K562 (cell line): Measurements from ENCODE around the gene TEX264. TPM values are rescaled to one million over a fixed set of nuclear protein-coding genes. Genes with fewer than 3 reads are reported as not detected.
A peak's percentile ranks its signal among the peaks of the same experiment; 100 is the strongest.

Source experiments
- ATAC-seq: fragments of 200-7000 bp; cut with Tn5 transposase; 3 replicates; pipeline ENCODE4 v1.9.1; 2020; ENCODE audit warnings: moderate library complexity
- BruUV-seq: library from RNA; stranded (reverse); fragments of 400-500 nt; replicated peaks from 2 replicates; lab custom pipeline; 2021; lab: Mats Ljungman, UMichigan
- CTCF ChIA-PET: fragments of 300-600 bp; formaldehyde crosslinking; extraction: SDS; loops from one replicate; lab custom pipeline; 2021; ENCODE audit warnings: low intra/inter-chr PET ratio; lab: Yijun Ruan, JAX
- POLR2A ChIA-PET: fragments of 300-600, 350-650 bp; sonication (Branson Sonifier 250); formaldehyde crosslinking; extraction: SDS; loops from one replicate; lab custom pipeline; 2021; ENCODE audit warnings: antibody characterized with exemption, inconsistent platforms; lab: Yijun Ruan, JAX
- DNase-seq, 4 experiments: peaks; one replicate each; pipeline versions ENCODE4 v3.0.0 to v3.0.0-alpha.2; 2011 to 2018; ENCODE audit warnings: low spot score in 3 of 4, mixed read lengths in 3 of 4; ENCODE audit errors: extremely low read depth in 1 of 4
- FAIRE-seq: peaks from 2 replicates; lab custom pipeline; 2011; peaks lifted over from hg19 to GRCh38; lab: Jason Lieb, UNC
- H2AFZ ChIP-seq: 2 replicates; pipeline ENCODE4 v1.6.0; 2011; ENCODE audit warnings: low read depth, low read length, control low read depth, inconsistent platforms
- H3K27ac ChIP-seq: fragments of 200-600 bp; 3 replicates; pipeline ENCODE4 v1.8.0; 2011; ENCODE audit warnings: low read depth, mild to moderate bottlenecking, control low read depth, inconsistent platforms, low read length, moderate library complexity, mixed read lengths; ENCODE audit errors: extremely low read depth
- H3K27me3 ChIP-seq, 2 experiments: fragments of 300-600 bp in 1 of 2; 2 replicates in 1 of 2; 3 replicates in 1 of 2; pipeline versions ENCODE4 v1.6.0 to v1.8.0; 2011; ENCODE audit warnings: inconsistent platforms in 2 of 2, low read length in 2 of 2, mild to moderate bottlenecking in 1 of 2, mixed read lengths in 1 of 2, moderate library complexity in 1 of 2; ENCODE audit not compliant: control insufficient read depth in 2 of 2, insufficient read depth in 2 of 2
- H3K36me3 ChIP-seq: fragments of 300-600 bp; 3 replicates; pipeline ENCODE4 v1.8.0; 2011; ENCODE audit warnings: mild to moderate bottlenecking, low read length, inconsistent platforms; ENCODE audit not compliant: control insufficient read depth, insufficient read depth
- H3K4me1 ChIP-seq, 2 experiments: fragments of 200-600 bp in 1 of 2; replicated peaks in 1 of 2; 2 replicates in 1 of 2; 3 replicates in 1 of 2; pipeline versions ENCODE4 v1.5.1 to v1.8.0; 2011; ENCODE audit warnings: inconsistent platforms in 2 of 2, low read length in 2 of 2, mild to moderate bottlenecking in 1 of 2, mixed read lengths in 1 of 2, moderate library complexity in 1 of 2; ENCODE audit not compliant: control insufficient read depth in 2 of 2, insufficient read depth in 2 of 2
- H3K4me2 ChIP-seq: 2 replicates; pipeline ENCODE4 v1.6.1; 2011; ENCODE audit warnings: low read length, control low read depth, inconsistent platforms, mixed read lengths; ENCODE audit not compliant: insufficient read depth
- H3K4me3 ChIP-seq: fragments of 200-600 bp; sonication (generic), shearing (Covaris generic); 2 replicates; pipeline ENCODE4 v1.5.1; 2016; ENCODE audit warnings: control low read depth, inconsistent platforms
- H3K79me2 ChIP-seq: fragments of 200-600 bp; 3 replicates; pipeline ENCODE4 v1.8.0; 2011; ENCODE audit warnings: low read length, inconsistent platforms; ENCODE audit not compliant: control insufficient read depth, insufficient read depth
- H3K9ac ChIP-seq, 2 experiments: 2 replicates each; pipeline versions ENCODE4 v1.6.0 to v1.6.1; 2011; ENCODE audit warnings: low read depth in 2 of 2, low read length in 2 of 2, control low read depth in 1 of 2, inconsistent platforms in 1 of 2, mild to moderate bottlenecking in 1 of 2, mixed read lengths in 1 of 2; ENCODE audit not compliant: insufficient read depth in 1 of 2
- H3K9me1 ChIP-seq: one replicate; pipeline ENCODE4 v1.6.0; 2011; ENCODE audit warnings: inconsistent platforms, mild to moderate bottlenecking, low read length, moderate library complexity; ENCODE audit not compliant: control insufficient read depth, insufficient read depth
- H3K9me3 ChIP-seq: replicated peaks from 2 replicates; pipeline ENCODE4 v1.5.1; 2011; ENCODE audit warnings: low read depth, low read length, inconsistent platforms; ENCODE audit not compliant: control insufficient read depth, insufficient read depth
- H4K20me1 ChIP-seq: replicated peaks from 2 replicates; pipeline ENCODE4 v1.6.1; 2011; ENCODE audit warnings: low read length, inconsistent platforms, mixed read lengths; ENCODE audit not compliant: control insufficient read depth, insufficient read depth
- CBFA2T3 ChIP-seq: fragments of 450-650 bp; IDR thresholded peaks from 2 replicates; pipeline ENCODE4 v1.6.1; 2017
- CBX1 ChIP-seq: sonication (generic); IDR thresholded peaks from 2 replicates; pipeline ENCODE4 v1.6.1; 2016; ENCODE audit warnings: antibody characterized with exemption, low read depth, mild to moderate bottlenecking
- CBX3 ChIP-seq, 2 experiments: IDR thresholded peaks; 1 replicate in 1 of 2; 2 replicates in 1 of 2; pipeline ENCODE4 v1.6.1; 2012; ENCODE audit warnings: inconsistent platforms in 2 of 2, low read length in 2 of 2, borderline replicate concordance in 1 of 2, control low read depth in 1 of 2
- FOXJ2 ChIP-seq: fragments of 200-800 bp; sonication (Bioruptor generic); IDR thresholded peaks from 2 replicates; pipeline ENCODE4 v1.6.1; 2016; ENCODE audit warnings: missing genetic modification characterization, missing compliant biosample characterization
- RB1 ChIP-seq: fragments of 450-650 bp; IDR thresholded peaks from 2 replicates; pipeline ENCODE4 v1.6.1; 2017; ENCODE audit warnings: low read depth, mild to moderate bottlenecking
- SMC3 ChIP-seq: conservative IDR thresholded peaks from 2 replicates; pipeline ENCODE4 v1.6.1; 2011; ENCODE audit warnings: low read depth, low read length, improper control_type of control experiment; ENCODE audit not compliant: insufficient read depth
- SP1 ChIP-seq: sonication (generic); formaldehyde crosslinking; IDR thresholded peaks from 2 replicates; pipeline ENCODE4 v1.8.1; 2022; ENCODE audit warnings: mild to moderate bottlenecking, missing genetic modification reagents
- ZC3H8 ChIP-seq: fragments of 450-650 bp; IDR thresholded peaks from 2 replicates; pipeline ENCODE4 v1.6.1; 2017
- ZNF551 ChIP-seq: fragments of 250-450 bp; sonication (Bioruptor Pico); IDR thresholded peaks from 2 replicates; pipeline ENCODE4 v1.5.0; 2021; ENCODE audit warnings: mild to moderate bottlenecking, moderate library complexity
- ZNF778 ChIP-seq: fragments of 450-650 bp; formaldehyde crosslinking; IDR thresholded peaks from 2 replicates; pipeline ENCODE4 v1.4.0; 2020; ENCODE audit warnings: mild to moderate bottlenecking, moderate library complexity
- WGBS: fragments of 100-300 bp; shearing (Covaris generic); methylation state at CpG from one replicate; pipeline ENCODE4 v1.1.6; 2016; ENCODE audit warnings: low coverage, mixed read lengths; ENCODE audit not compliant: insufficient coverage; ENCODE audit errors: missing lambda C conversion rate; 5-methylcytosine and 5-hydroxymethylcytosine counted together
- in situ Hi-C: fragments of 300-500 bp; cut with MboI; formaldehyde crosslinking; loops from 4 replicates; pipeline ENCODE4 v1.15.0; 2018; ENCODE audit warnings: inconsistent platforms, mixed read lengths
- intact Hi-C: fragments of 100-400 bp; cut with micrococcal nuclease; formaldehyde crosslinking; loops from 2 replicates; pipeline ENCODE4 v1.14.2; 2022
- polyA plus RNA-seq, 8 experiments: library from polyadenylated mRNA; depleted of rRNA in 4 of 8; stranded (reverse) in 5 of 8; unstranded in 3 of 8; fragments of >200 nt; fragmentation: Nextera tagmentation in 2 of 8; fragmentation: Illumina TruSeq in 1 of 8; extraction: Ambion mirVana in 2 of 8; extraction: Trizol in 1 of 8; gene quantifications; 2 replicates each; pipeline versions ENCODE4 v1.2.1 to v1.2.3, GENCODE V29; 2011 to 2014; ENCODE audit warnings: inconsistent platforms in 1 of 8, missing spikeins in 1 of 8
- total RNA-seq, 7 experiments: library from RNA; depleted of rRNA in 6 of 7; stranded (reverse); fragments of >200 nt in 6 of 7; fragmentation: Illumina TruSeq in 2 of 7; extraction: Trizol in 2 of 7; gene quantifications; 2 replicates each; pipeline versions ENCODE4 v1.2.1 to v1.2.3, GENCODE V29; 2011 to 2021; ENCODE audit warnings: low replicate concordance in 1 of 7
- TF ChIP-seq, protein P1 (sequence below), 2 experiments: fragments of 250-450 bp in 1 of 2; fragments of 450-650 bp in 1 of 2; sonication (Bioruptor Pico) in 1 of 2; IDR thresholded peaks; 2 replicates each; pipeline versions ENCODE4 v1.6.1 to v1.8.0; 2016 to 2021; ENCODE audit warnings: mild to moderate bottlenecking in 2 of 2, moderate library complexity in 2 of 2, missing compliant biosample characterization in 1 of 2, missing genetic modification characterization in 1 of 2
- TF ChIP-seq, protein P2 (sequence below): fragments of 450-650 bp; formaldehyde crosslinking; IDR thresholded peaks from 2 replicates; pipeline ENCODE4 v1.4.0; 2022; ENCODE audit warnings: mild to moderate bottlenecking, moderate library complexity
- TF ChIP-seq, protein P3 (sequence below): fragments of 200-800 bp; sonication (Bioruptor generic); IDR thresholded peaks from 2 replicates; pipeline ENCODE4 v1.6.1; 2017; ENCODE audit warnings: missing genetic modification characterization, missing compliant biosample characterization

Gene TEX264
- total and polyA plus RNA-seq, 9 of the 15 experiments (the other 6 are each of a cell fraction or from before 2014, with no cell fraction given) = 4.1 to 47.0 (median 31.0) TPM

DNA sequence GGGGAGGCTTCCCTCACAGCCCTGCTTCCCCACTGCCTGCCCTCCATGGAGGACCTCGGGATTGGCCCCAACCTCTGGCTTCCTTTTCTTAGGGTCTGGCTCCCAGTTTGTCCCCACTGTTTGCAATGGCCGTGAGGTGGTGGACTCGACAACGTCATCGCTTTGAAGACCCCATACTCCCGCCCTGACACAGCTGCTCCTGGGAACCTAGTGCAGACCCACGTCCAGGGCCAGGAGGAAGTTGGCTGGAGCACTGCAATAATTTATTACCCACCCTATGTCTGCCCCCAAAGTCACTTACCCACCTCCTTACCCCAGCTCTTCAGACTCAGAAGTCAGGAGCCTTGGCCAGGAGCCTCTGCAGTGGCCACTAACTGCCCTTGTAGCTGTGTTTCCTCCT, 46.9 kb downstream of the TEX264 start:
- in situ Hi-C loops = no loop called here

DNA sequence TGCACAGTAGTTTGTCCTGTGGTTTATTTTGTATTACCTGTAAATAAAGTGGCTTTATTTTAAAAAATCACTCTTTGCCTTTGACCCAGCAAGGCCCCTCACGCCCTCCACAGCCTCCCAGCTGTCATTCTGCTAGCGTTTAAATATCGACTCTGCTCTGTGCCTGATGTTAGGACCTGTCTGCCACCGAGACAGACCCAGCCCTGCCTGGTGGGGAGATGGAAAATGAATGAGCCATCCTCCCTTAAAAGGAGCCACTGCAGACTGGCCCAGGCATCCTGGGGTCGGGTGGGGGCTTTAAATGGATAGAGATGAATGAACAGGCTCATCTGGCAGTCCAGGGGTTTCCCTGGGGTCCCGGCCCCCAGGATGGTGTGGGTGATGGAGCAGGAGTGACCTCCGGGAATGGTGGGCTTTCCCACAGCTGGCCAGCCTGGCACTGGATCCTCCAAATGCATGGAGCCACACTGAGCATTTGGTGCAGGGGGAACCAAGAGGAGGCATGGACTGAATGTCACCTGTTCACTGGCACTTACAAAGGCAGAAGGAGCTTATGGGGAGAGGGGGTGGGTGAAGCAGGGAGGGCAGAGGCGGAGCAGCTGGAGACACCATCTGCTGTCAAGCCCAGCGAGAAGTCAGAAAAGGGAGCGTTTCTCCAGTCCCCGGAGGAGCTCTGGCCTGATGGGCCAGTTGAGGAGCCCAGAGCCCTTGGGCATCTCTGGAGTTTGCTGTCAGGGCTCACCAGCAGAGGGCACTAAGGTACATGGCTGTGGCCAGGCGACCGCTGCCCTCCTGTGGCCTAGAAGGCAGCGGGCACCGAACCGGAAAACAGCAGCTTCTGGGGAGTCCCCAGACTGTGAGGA, 47.7 kb downstream of the TEX264 start:
- ChIA-PET POLR2A (interaction anchor here (0.6 kb wide), 2 partner anchors 85 to 331 kb away, joined by 3 read pairs; no protein-coding TSS in a partner anchor), CTCF (interaction anchor here (1.2 kb wide), 1 partner anchor 426 kb away, joined by 3 read pairs; no protein-coding TSS in a partner anchor)
- Histone ChIP-seq H3K4me2 (no peak overlapping the region), H2AFZ (no peak overlapping the region), H3K27me3 (peaks cover 0 to 38% of the 10 kb centered on the region in 2 experiments; a peak in 4 of 5 replicates), H3K27ac (no peak overlapping the region), H4K20me1 (no peaks in the 10 kb centered on the region), H3K79me2 (no peaks in the 10 kb centered on the region), H3K9ac (no peak overlapping the region), H3K9me1 (no peaks in the 10 kb centered on the region), H3K36me3 (no peaks in the 10 kb centered on the region), H3K4me3 (no peak overlapping the region), H3K4me1 (no peaks in the 10 kb centered on the region; a peak in 1 of 5 replicates), H3K9me3 (no peaks in the 10 kb centered on the region)
- WGBS = 2% methylated on average over 14 of the region's 16 CpGs
- intact Hi-C loops (loop anchor here (5.0 kb wide), 1 partner anchor 84 kb away; no protein-coding TSS in a partner anchor), in situ Hi-C loops (no loop called here)
- BruUV-seq = no TSS peak
- FAIRE-seq = no peak
- ATAC-seq = peak; percentile 91
- peak; percentile 51 to 62 (median 58) for DNase-seq
- TF ChIP-seq RB1 (peak; percentile 29; the same call in 1 of the 2 replicates), CBX1 (no peak), ZNF778 (CRISPR knock-in tag) (no peak), SP1 (CRISPR knock-in tag) (no peak), CBFA2T3 (no peak), SMC3 (peak; percentile 51), ZC3H8 (no peak)
- TF ChIP-seq, protein P1, sequence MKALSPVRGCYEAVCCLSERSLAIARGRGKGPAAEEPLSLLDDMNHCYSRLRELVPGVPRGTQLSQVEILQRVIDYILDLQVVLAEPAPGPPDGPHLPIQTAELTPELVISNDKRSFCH (CRISPR knock-in tag; IDR thresholded peaks at IDR 0.05) = no peak
- TF ChIP-seq, protein P1 (tag; IDR thresholded peaks at IDR 0.05) = no peak
- TF ChIP-seq, protein P2, sequence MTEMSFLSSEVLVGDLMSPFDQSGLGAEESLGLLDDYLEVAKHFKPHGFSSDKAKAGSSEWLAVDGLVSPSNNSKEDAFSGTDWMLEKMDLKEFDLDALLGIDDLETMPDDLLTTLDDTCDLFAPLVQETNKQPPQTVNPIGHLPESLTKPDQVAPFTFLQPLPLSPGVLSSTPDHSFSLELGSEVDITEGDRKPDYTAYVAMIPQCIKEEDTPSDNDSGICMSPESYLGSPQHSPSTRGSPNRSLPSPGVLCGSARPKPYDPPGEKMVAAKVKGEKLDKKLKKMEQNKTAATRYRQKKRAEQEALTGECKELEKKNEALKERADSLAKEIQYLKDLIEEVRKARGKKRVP = no peak
- TF ChIP-seq, protein P3, sequence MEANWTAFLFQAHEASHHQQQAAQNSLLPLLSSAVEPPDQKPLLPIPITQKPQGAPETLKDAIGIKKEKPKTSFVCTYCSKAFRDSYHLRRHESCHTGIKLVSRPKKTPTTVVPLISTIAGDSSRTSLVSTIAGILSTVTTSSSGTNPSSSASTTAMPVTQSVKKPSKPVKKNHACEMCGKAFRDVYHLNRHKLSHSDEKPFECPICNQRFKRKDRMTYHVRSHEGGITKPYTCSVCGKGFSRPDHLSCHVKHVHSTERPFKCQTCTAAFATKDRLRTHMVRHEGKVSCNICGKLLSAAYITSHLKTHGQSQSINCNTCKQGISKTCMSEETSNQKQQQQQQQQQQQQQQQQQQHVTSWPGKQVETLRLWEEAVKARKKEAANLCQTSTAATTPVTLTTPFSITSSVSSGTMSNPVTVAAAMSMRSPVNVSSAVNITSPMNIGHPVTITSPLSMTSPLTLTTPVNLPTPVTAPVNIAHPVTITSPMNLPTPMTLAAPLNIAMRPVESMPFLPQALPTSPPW (CRISPR knock-in tag) = no peak

More for the DNA sequence above, 46.9 kb downstream of the TEX264 start:
- no TSS peak for BruUV-seq
- peak in 1 of 4 experiments; percentile 1 for DNase-seq
- Histone ChIP-seq H3K79me2 (no peaks in the 10 kb centered on the region), H3K36me3 (no peaks in the 10 kb centered on the region), H3K4me2 (no peak overlapping the region), H4K20me1 (no peaks in the 10 kb centered on the region), H3K9me3 (no peaks in the 10 kb centered on the region), H3K4me1 (no peaks in the 10 kb centered on the region; a peak in 1 of 5 replicates), H3K9ac (no peak overlapping the region), H3K27ac (no peak overlapping the region), H3K9me1 (no peaks in the 10 kb centered on the region), H3K4me3 (no peak overlapping the region), H2AFZ (no peak overlapping the region), H3K27me3 (peaks cover 0 to 42% of the 10 kb centered on the region in 2 experiments; a peak in 4 of 5 replicates)
- WGBS = 0% methylated on average over 6 of the region's 7 CpGs
- ChIA-PET POLR2A (no interaction called here), CTCF (no interaction called here)
- intact Hi-C loops = loop anchor here (5.0 kb wide), 1 partner anchor 84 kb away; no protein-coding TSS in a partner anchor
- ATAC-seq = no peak
- FAIRE-seq = no peak
- TF ChIP-seq ZNF551 (CRISPR knock-in tag) = no peak
- TF ChIP-seq FOXJ2 (tag) = no peak
- no peak for TF ChIP-seq CBX3 (IDR thresholded peaks at IDR 0.05; ENCODE audit: borderline replicate concordance in 1 of 2, low read length in 2 of 2)
